NCI-H2029 (cell line): Measurements from ENCODE around the gene CTAGE4.
"Not testable (repeated sequence)": the region's sequence is repeated elsewhere in the genome, so short reads cannot be mapped to it uniquely, and the experiment has no call there.

Experiments used
- DNase-seq: peaks from one replicate; lab custom pipeline; 2025; lab: John Stamatoyannopoulos, UW

CTAGE4 gene

GRCh38 chr7:144205306-144205705 lies 22.0 kb downstream of the CTAGE4 start:
- DNase-seq, result not testable (repeated sequence)

- DNase-seq, result not testable (repeated sequence)
Measured at GRCh38 chr7:144217200-144217599, 33.9 kb downstream of the CTAGE4 start.

- not testable (repeated sequence) for DNase-seq
Measured at GRCh38 chr7:144218581-144218980, 35.3 kb downstream of the CTAGE4 start.

GRCh38 chr7:144219149-144219548 lies 35.9 kb downstream of the CTAGE4 start:
- DNase-seq, result not testable (repeated sequence)

- DNase-seq, result not testable (repeated sequence)
Measured at GRCh38 chr7:144220531-144220930, 37.3 kb downstream of the CTAGE4 start.

- not testable (repeated sequence) for DNase-seq
Measured at GRCh38 chr7:144223675-144224074, 40.4 kb downstream of the CTAGE4 start.

GRCh38 chr7:144226866-144227265 lies 43.6 kb downstream of the CTAGE4 start:
- DNase-seq, result not testable (repeated sequence)

- not testable (repeated sequence) for DNase-seq
Measured at GRCh38 chr7:144228810-144229209, 45.5 kb downstream of the CTAGE4 start.

GRCh38 chr7:144231027-144231426 lies 47.8 kb downstream of the CTAGE4 start:
- DNase-seq, result not testable (repeated sequence)

- not testable (repeated sequence) for DNase-seq
Measured at GRCh38 chr7:144233039-144233438, 49.8 kb downstream of the CTAGE4 start.
